Upper lobe of right lung (tissue), 1 donor: ENCODE data around the gene MINDY4B. TPM values are rescaled to one million over a fixed set of nuclear protein-coding genes. Genes with fewer than 3 reads are reported as not detected.
"Not testable (repeated sequence)": the region's sequence is repeated elsewhere in the genome, so short reads cannot be mapped to it uniquely, and the experiment has no call there.

Experiments
- ATAC-seq: fragments of 200-7000 bp; cut with Tn5 transposase; one replicate; pipeline ENCODE4 v1.9.1; 2020; ENCODE audit warnings: mild to moderate bottlenecking, moderate library complexity
- DNase-seq: peaks from one replicate; pipeline ENCODE4 v3.0.0-alpha.2; 2020
- H3K27ac ChIP-seq: fragments of 200-600 bp; one replicate; pipeline ENCODE4 v1.8.0; 2022
- H3K27me3 ChIP-seq: fragments of 200-600 bp; one replicate; pipeline ENCODE4 v1.8.0; 2022; ENCODE audit warnings: mild to moderate bottlenecking
- H3K36me3 ChIP-seq: fragments of 200-600 bp; one replicate; pipeline ENCODE4 v1.8.0; 2022
- H3K4me1 ChIP-seq: fragments of 200-600 bp; one replicate; pipeline ENCODE4 v1.8.0; 2022
- H3K4me3 ChIP-seq: fragments of 200-600 bp; one replicate; pipeline ENCODE4 v1.8.0; 2022; ENCODE audit warnings: mild to moderate bottlenecking
- H3K9me3 ChIP-seq: fragments of 200-600 bp; one replicate; pipeline ENCODE4 v1.8.0; 2022
- intact Hi-C: fragments of 100-400 bp; cut with DNase I; formaldehyde crosslinking; loops from one replicate; pipeline ENCODE4 v1.11.0; 2022
- total RNA-seq: library from RNA; stranded (reverse); fragmentation: NEBNext Ultra II Directional; extraction: Animal tissue kit (Norgen Biotek cat#: 25700); gene quantifications from one replicate; pipeline ENCODE4 v1.2.1, GENCODE V29; 2021
- TF ChIP-seq, protein P1 (sequence below): fragments of 200-600 bp; IDR thresholded peaks from one replicate; pipeline ENCODE4 v1.8.0; 2022; ENCODE audit warnings: antibody characterized with exemption
- donor health status: DM: no; HTN: yes; CAD: no; lungs with severe emphysema.

Gene MINDY4B
- total RNA-seq, 1 donor from 2014 or later: not detected

DNA sequence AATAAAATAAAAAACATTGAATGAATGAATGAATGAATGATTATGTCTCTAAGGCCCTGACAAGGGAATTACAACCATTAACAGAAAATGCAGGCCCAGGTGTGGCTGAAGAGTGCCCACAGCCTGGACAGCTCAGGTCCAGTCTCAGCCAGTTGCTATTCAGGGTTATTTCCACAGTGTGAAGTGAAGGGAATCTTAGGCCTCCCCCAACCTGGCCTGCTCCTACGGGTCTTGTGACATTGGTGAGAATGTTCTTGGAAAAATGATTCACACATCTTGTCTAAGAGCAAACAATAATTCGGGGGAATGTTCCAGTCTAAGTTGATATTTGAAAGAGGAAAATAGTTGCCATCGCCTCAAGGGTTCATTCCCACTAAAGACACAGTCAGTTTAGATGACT is 37.0 kb downstream of the MINDY4B start:
- DNase-seq: no peak

DNA sequence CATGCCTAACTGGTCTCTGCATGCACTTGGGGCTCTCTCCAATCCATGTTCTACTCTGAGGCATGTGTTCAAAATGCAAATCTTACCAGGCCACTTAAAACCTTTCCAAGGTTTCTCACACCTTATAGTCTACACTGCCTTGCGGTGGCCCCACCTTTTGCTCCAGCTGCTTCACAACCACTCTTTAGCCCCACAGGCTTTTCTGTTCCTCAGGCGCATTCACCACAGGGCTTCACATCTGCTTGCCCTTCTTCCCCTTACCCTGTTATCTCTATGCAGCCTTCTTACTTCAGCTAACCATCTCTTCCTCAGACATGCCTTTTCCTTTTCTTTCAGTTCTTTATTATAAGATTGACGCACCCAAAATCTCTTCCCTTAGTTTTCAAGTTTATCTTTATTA is 37.8 kb downstream of the MINDY4B start:
- no peak overlapping the region for H3K4me3 ChIP-seq
- H3K27me3 ChIP-seq: no peaks in the 10 kb centered on the region
- no peak for DNase-seq
- H3K27ac ChIP-seq: no peak overlapping the region
- no peaks in the 10 kb centered on the region for H3K36me3 ChIP-seq
- H3K4me1 ChIP-seq: no peaks in the 10 kb centered on the region
- TF ChIP-seq, protein P1, sequence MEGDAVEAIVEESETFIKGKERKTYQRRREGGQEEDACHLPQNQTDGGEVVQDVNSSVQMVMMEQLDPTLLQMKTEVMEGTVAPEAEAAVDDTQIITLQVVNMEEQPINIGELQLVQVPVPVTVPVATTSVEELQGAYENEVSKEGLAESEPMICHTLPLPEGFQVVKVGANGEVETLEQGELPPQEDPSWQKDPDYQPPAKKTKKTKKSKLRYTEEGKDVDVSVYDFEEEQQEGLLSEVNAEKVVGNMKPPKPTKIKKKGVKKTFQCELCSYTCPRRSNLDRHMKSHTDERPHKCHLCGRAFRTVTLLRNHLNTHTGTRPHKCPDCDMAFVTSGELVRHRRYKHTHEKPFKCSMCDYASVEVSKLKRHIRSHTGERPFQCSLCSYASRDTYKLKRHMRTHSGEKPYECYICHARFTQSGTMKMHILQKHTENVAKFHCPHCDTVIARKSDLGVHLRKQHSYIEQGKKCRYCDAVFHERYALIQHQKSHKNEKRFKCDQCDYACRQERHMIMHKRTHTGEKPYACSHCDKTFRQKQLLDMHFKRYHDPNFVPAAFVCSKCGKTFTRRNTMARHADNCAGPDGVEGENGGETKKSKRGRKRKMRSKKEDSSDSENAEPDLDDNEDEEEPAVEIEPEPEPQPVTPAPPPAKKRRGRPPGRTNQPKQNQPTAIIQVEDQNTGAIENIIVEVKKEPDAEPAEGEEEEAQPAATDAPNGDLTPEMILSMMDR: no peak
- ATAC-seq: no peak
- no peaks in the 10 kb centered on the region for H3K9me3 ChIP-seq
- intact Hi-C loops: loop anchor here (10.0 kb wide), 1 partner anchor 143 kb away; no protein-coding TSS in a partner anchor

More for the DNA sequence above, 37.0 kb downstream of the MINDY4B start:
- TF ChIP-seq, protein P1: no peak
- H3K36me3 ChIP-seq: no peaks in the 10 kb centered on the region
- H3K4me3 ChIP-seq: no peak overlapping the region
- no peaks in the 10 kb centered on the region for H3K9me3 ChIP-seq
- no peaks in the 10 kb centered on the region for H3K27me3 ChIP-seq
- no peak overlapping the region for H3K27ac ChIP-seq
- intact Hi-C loops: loop anchor here (10.0 kb wide), 1 partner anchor 143 kb away; no protein-coding TSS in a partner anchor
- H3K4me1 ChIP-seq: no peaks in the 10 kb centered on the region
- peak; percentile 58 for ATAC-seq

DNA sequence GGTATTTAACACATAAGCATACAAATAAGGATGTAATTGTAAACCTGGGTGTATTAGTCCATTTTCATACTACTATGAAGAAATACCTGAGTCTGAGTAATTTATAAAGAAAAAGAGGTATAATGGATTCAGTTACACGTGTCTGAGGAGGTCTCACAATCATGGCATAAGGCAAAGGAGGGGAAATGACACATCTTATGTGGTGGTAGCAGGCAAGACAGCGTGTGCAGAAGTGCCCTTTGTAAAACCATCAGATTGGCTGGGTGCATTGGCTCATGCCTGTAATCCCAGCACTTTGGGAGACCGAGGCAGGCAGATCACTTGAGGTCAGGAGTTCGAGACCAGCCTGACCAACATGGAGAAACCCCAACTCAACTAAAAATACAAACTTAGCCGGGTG is 41.3 kb downstream of the MINDY4B start:
- not testable (repeated sequence) for ATAC-seq, H3K4me1 ChIP-seq, H3K36me3 ChIP-seq, H3K27ac ChIP-seq, H3K27me3 ChIP-seq, DNase-seq, H3K4me3 ChIP-seq, H3K9me3 ChIP-seq
- intact Hi-C loops: loop anchor here (10.0 kb wide), 1 partner anchor 139 kb away; no protein-coding TSS in a partner anchor

DNA sequence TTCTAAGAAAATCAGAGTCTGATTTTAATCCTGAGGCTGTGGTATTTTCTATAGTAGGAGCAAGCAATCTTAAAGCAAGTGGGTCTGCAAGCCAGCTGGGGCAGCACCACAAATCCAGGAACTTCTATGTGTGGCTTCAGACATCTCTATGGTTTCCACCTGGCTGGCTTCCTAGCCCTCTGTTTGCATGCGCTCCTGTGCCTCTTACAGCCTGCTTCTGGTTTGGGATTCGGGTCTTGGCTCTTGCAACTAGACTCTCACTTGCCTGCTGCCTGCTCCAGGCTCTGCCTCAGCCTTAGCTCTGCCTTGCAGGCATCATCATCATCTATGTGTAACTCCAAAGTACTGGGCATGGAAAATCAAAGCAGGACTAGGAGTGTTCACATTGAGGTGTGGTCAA is 43.4 kb downstream of the MINDY4B start:
- no peak for DNase-seq
- TF ChIP-seq, protein P1: no peak
- Histone ChIP-seq H3K4me1 (no peaks in the 10 kb centered on the region), H3K27ac (no peak overlapping the region), H3K36me3 (no peaks in the 10 kb centered on the region), H3K27me3 (no peaks in the 10 kb centered on the region), H3K4me3 (no peak overlapping the region), H3K9me3 (no peaks in the 10 kb centered on the region)
- intact Hi-C loops: loop anchor here (10.0 kb wide), 1 partner anchor 137 kb away; no protein-coding TSS in a partner anchor
- ATAC-seq: peak; percentile 51

DNA sequence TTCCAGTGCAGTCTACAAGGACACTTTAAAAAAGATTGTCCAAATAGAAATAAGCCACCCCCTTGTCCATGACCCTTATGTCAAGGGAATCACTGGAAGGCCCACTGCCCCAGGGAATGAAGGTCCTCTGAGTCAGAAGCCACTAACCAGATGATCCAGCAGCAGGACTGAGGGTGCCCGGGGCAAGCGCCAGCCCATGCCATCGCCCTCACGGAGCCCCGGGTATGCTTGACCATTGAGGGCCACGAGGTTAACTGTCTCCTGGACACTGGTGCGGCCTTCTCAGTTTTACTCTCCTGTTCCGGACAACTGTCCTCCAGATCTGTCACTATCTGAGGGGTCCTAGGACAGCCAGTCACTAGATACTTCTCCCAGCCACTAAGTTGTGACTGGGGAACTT is 47.3 kb downstream of the MINDY4B start:
- DNase-seq, H3K27ac ChIP-seq, H3K9me3 ChIP-seq, H3K4me1 ChIP-seq, intact Hi-C loops, H3K36me3 ChIP-seq, H3K4me3 ChIP-seq, ATAC-seq, H3K27me3 ChIP-seq: not testable (repeated sequence)

DNA sequence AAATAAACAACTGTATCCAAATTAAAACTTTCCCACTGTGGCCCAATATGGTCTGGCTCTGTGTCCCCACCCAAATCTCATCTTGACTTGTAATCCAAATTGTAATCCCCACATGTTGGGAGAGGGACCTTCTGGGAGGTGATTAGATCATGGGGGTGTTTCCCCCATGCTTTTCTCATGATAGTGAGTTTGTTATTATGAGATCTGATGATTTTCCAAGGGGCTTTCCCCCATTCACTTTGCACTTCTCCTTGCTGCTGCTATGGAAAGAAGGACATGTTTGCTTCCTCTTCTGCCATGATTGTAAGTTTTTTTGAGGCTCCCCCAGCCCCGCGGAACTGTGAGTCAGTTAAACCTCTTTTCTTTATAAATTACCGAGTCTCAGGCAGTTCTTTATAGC is 55.0 kb downstream of the MINDY4B start:
- no peak overlapping the region for H3K4me3 ChIP-seq
- no peak overlapping the region for H3K27ac ChIP-seq
- no peak for ATAC-seq
- DNase-seq: no peak
- TF ChIP-seq, protein P1: no peak
- intact Hi-C loops: no loop called here
- H3K9me3 ChIP-seq: no peaks in the 10 kb centered on the region
- H3K36me3 ChIP-seq: no peaks in the 10 kb centered on the region
- no peaks in the 10 kb centered on the region for H3K27me3 ChIP-seq
- H3K4me1 ChIP-seq: no peaks in the 10 kb centered on the region

DNA sequence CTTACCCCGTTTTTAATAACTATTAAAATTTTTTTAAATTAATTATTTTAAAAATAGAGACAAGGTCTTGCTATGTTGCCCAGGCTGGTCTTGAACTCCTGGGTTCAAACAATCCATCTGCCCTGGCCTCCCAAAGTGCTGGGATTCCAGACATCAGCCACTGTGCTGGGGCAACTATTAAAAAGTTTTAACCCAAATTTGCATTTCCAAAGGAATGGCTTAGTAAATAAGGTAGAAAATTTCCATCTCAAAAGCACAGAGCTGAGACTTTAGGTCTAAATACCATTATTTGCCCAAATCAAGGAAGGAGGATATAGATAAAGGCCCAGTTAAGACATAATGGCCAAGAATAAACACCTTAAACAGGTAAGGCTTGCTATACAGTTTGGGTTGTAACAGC is 56.4 kb downstream of the MINDY4B start:
- Histone ChIP-seq H3K4me1 (no peaks in the 10 kb centered on the region), H3K27ac (no peak overlapping the region), H3K36me3 (no peaks in the 10 kb centered on the region), H3K9me3 (no peaks in the 10 kb centered on the region), H3K4me3 (no peak overlapping the region), H3K27me3 (no peaks in the 10 kb centered on the region)
- ATAC-seq (no peak), DNase-seq (no peak)
- TF ChIP-seq, protein P1: no peak
- intact Hi-C loops: no loop called here
